Subcutaneous adipose tissue (tissue), 4 donors: ENCODE data around the gene MRPL10. TPM values are rescaled to one million over a fixed set of nuclear protein-coding genes. Genes with fewer than 3 reads are reported as not detected.

Source experiments
- CTCF ChIP-seq: fragments of 450-650 bp; IDR thresholded peaks from one replicate; pipeline ENCODE4 v1.5.1; 2016; ENCODE audit warnings: low read depth, mild to moderate bottlenecking, control low read depth, antibody characterized with exemption, moderate library complexity
- total RNA-seq, 4 donors: library from RNA; depleted of rRNA; stranded (reverse); fragments of >200 nt; gene quantifications; one replicate each; pipeline ENCODE4 v1.1.0, GENCODE V29; 2016

The MRPL10 gene
- total RNA-seq, 4 donors from 2014 or later, result 29.3 to 54.3 (median 34.1) TPM

GRCh38 chr17:47800686-47801085 is 30.7 kb downstream of the MRPL10 start:
- no peak for TF ChIP-seq CTCF

- no peak for TF ChIP-seq CTCF
Observed at GRCh38 chr17:47797797-47798196, 33.5 kb downstream of the MRPL10 start.

GRCh38 chr17:47792979-47793378 is 38.4 kb downstream of the MRPL10 start:
- no peak for TF ChIP-seq CTCF

GRCh38 chr17:47792457-47792856 is 38.9 kb downstream of the MRPL10 start:
- no peak for TF ChIP-seq CTCF

GRCh38 chr17:47791025-47791424 is 40.3 kb downstream of the MRPL10 start:
- no peak for TF ChIP-seq CTCF

- TF ChIP-seq CTCF, result no peak
Observed at GRCh38 chr17:47789611-47790561, 41.5 kb downstream of the MRPL10 start.

- TF ChIP-seq CTCF, result no peak
Observed at GRCh38 chr17:47785538-47786123, 45.7 kb downstream of the MRPL10 start.
